A673 (cell line): ENCODE data around the gene CATSPERD.

Source experiments
- CTCF ChIP-seq: fragments of 300-800, 200-600 bp; sonication (generic); conservative IDR thresholded peaks from 2 replicates; pipeline ENCODE4 v1.5.1; 2017; ENCODE audit warnings: low read depth, mild to moderate bottlenecking, antibody characterized with exemption, low read length, moderate library complexity, mixed read lengths
- EZH2 ChIP-seq: fragments of 200-600 bp; sonication (generic); IDR thresholded peaks from 2 replicates; pipeline ENCODE4 v1.6.1; 2017; ENCODE audit warnings: borderline replicate concordance, low read depth, mild to moderate bottlenecking, mixed read lengths, antibody characterized with exemption, low read length; ENCODE audit not compliant: poor library complexity, severe bottlenecking

- TF ChIP-seq CTCF (no peak), EZH2 (no peak)
These were observed 68.9 kb downstream of the CATSPERD start for GRCh38 chr19:5789351-5789761.
